HG02571 (cell line): ENCODE results near the gene HRH1.
"Not testable (repeated sequence)": the region's sequence is repeated elsewhere in the genome, so short reads cannot be mapped to it uniquely, and the experiment has no call there.

Experiments
- ATAC-seq: cut with Tn5 transposase; IDR thresholded peaks from one replicate; pipeline ENCODE4 v1.9.1; 2021; ENCODE audit warnings: mild to moderate bottlenecking, moderate library complexity; ENCODE audit not compliant: unreplicated experiment

HRH1 gene

GRCh38 chr3:11236588-11237461 lies 82.5 kb downstream of the HRH1 start:
- ATAC-seq: no peak

GRCh38 chr3:11238060-11238459 lies 83.8 kb downstream of the HRH1 start:
- ATAC-seq: no peak

- ATAC-seq: no peak
Observed at GRCh38 chr3:11238880-11239279, 84.6 kb downstream of the HRH1 start.

GRCh38 chr3:11239796-11240195 lies 85.5 kb downstream of the HRH1 start:
- ATAC-seq: no peak

- ATAC-seq: no peak
Observed at GRCh38 chr3:11240496-11240895, 86.2 kb downstream of the HRH1 start.

- no peak for ATAC-seq
Observed at GRCh38 chr3:11244121-11244677, 89.9 kb downstream of the HRH1 start.

- no peak for ATAC-seq
Observed at GRCh38 chr3:11245276-11245675, 91.0 kb downstream of the HRH1 start.

GRCh38 chr3:11245827-11246662 lies 91.8 kb downstream of the HRH1 start:
- no peak for ATAC-seq

- ATAC-seq: no peak
Observed at GRCh38 chr3:11246663-11246970, 92.3 kb downstream of the HRH1 start.

- no peak for ATAC-seq
Observed at GRCh38 chr3:11247362-11247761, 93.1 kb downstream of the HRH1 start.

- no peak for ATAC-seq
Observed at GRCh38 chr3:11248596-11248995, 94.3 kb downstream of the HRH1 start.

- no peak for ATAC-seq
Observed at GRCh38 chr3:11250902-11251806, 96.9 kb downstream of the HRH1 start.

- no peak for ATAC-seq
Observed at GRCh38 chr3:11251807-11252176, 97.5 kb downstream of the HRH1 start.

- ATAC-seq: no peak
Observed at GRCh38 chr3:11254876-11255275, 100.6 kb downstream of the HRH1 start.

GRCh38 chr3:11255537-11255936 lies 101.2 kb downstream of the HRH1 start:
- ATAC-seq: not testable (repeated sequence)

GRCh38 chr3:11258958-11259357 lies 104.7 kb downstream of the HRH1 start:
- ATAC-seq: no peak

GRCh38 chr3:11260460-11260859 lies 106.2 kb downstream of the HRH1 start:
- ATAC-seq: no peak

- ATAC-seq: no peak
Observed at GRCh38 chr3:11269007-11269406, 114.7 kb downstream of the HRH1 start.

GRCh38 chr3:11271986-11272904 lies 118.0 kb downstream of the HRH1 start, which contains the start of gene ATG7:
ATG7 (plus strand) TSS chr3:11272397; CDS start chr3:11298696, 26,299 bp downstream.
- peak; percentile 98 for ATAC-seq
